Measurements from ENCODE around the gene MTX3. TPM values are rescaled to one million over a fixed set of nuclear protein-coding genes. Genes with fewer than 3 reads are reported as not detected.
A peak's percentile ranks its signal among the peaks of the same experiment; 100 is the strongest.

MTX3 gene
- total RNA-seq, 1 donor from 2014 or later, result 21.8 TPM

DNA sequence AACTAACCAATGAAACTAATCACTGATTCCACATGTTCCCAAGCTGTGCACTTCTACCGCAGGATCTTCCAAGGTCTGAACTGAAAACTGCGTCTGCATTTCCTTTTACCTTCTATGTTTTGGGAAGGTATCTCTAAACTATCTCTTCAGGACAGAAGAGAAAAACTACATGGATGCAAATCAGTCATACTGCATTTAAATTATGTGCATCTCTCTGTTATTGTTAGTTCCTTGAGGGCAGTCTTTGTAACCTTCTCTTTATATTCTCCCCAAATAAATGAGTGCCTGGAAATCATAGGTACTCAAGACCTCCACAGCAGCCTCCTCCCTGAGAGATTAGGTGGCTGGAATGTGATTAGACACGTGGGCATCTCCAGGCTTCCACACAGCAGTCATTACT lies 17.1 kb downstream of the MTX3 start:
- no peak overlapping the region for H3K4me3 Mint-ChIP-seq (ENCODE audit: unreplicated experiment)
- no peaks in the 10 kb centered on the region for H3K27me3 Mint-ChIP-seq (ENCODE audit: unreplicated experiment)
- no peaks in the 10 kb centered on the region for H3K9me3 Mint-ChIP-seq (ENCODE audit: unreplicated experiment)
- no peaks in the 10 kb centered on the region for H3K36me3 Mint-ChIP-seq (ENCODE audit: unreplicated experiment)
- peak overlapping the region; percentile 44 for H3K27ac Mint-ChIP-seq (ENCODE audit: unreplicated experiment)
- no peak for TF ChIP-seq CTCF (IDR thresholded peaks at IDR 0.05; ENCODE audit: partially characterized antibody, unreplicated experiment)
- peaks cover 12% of the 10 kb centered on the region for H3K4me1 Mint-ChIP-seq (ENCODE audit: low read depth, unreplicated experiment)
- no peak for DNase-seq

GRCh38 chr5:79973511-79973910 lies 17.6 kb downstream of the MTX3 start:
- Mint-ChIP-seq H3K4me3 (ENCODE audit: unreplicated experiment) (no peak overlapping the region), H3K27ac (ENCODE audit: unreplicated experiment) (peak overlapping the region; percentile 29), H3K4me1 (ENCODE audit: low read depth, unreplicated experiment) (peaks cover 12% of the 10 kb centered on the region), H3K36me3 (ENCODE audit: unreplicated experiment) (no peaks in the 10 kb centered on the region), H3K27me3 (ENCODE audit: unreplicated experiment) (no peaks in the 10 kb centered on the region), H3K9me3 (ENCODE audit: unreplicated experiment) (no peaks in the 10 kb centered on the region)
- TF ChIP-seq CTCF (IDR thresholded peaks at IDR 0.05; ENCODE audit: partially characterized antibody, unreplicated experiment), result no peak
- no peak for DNase-seq

- Mint-ChIP-seq H3K4me1 (ENCODE audit: low read depth, unreplicated experiment) (peaks cover 12% of the 10 kb centered on the region), H3K27me3 (ENCODE audit: unreplicated experiment) (no peaks in the 10 kb centered on the region), H3K27ac (ENCODE audit: unreplicated experiment) (no peak overlapping the region), H3K36me3 (ENCODE audit: unreplicated experiment) (no peaks in the 10 kb centered on the region), H3K9me3 (ENCODE audit: unreplicated experiment) (no peaks in the 10 kb centered on the region), H3K4me3 (ENCODE audit: unreplicated experiment) (no peak overlapping the region)
- no peak for DNase-seq
- no peak for TF ChIP-seq CTCF (IDR thresholded peaks at IDR 0.05; ENCODE audit: partially characterized antibody, unreplicated experiment)
Measured at GRCh38 chr5:79971156-79971555, 19.9 kb downstream of the MTX3 start.

DNA sequence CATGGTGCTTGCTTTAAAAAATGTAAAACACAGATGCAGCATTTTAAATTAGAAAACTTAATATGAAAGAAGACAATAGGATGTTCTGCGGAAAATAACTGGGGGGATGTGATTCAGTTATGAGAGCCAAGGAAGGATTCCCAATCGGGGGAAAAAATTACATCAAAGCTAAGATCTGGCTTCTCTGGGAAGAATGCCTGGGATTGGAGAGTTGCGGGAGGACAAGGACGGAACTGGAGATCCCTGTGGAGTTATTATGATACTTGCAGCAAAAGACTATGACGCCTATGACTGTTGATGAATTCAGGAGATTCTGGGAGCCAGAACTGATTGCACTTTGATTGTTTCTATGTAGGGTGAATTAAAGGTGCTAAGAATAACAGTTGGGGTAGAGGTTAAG lies 24.6 kb downstream of the MTX3 start:
- H3K4me1 Mint-ChIP-seq (ENCODE audit: low read depth, unreplicated experiment), result peaks cover 26% of the 10 kb centered on the region
- no peak for DNase-seq
- H3K27ac Mint-ChIP-seq (ENCODE audit: unreplicated experiment), result no peak overlapping the region
- peaks cover 2% of the 10 kb centered on the region for H3K27me3 Mint-ChIP-seq (ENCODE audit: unreplicated experiment)
- no peak for TF ChIP-seq CTCF (IDR thresholded peaks at IDR 0.05; ENCODE audit: partially characterized antibody, unreplicated experiment)
- no peaks in the 10 kb centered on the region for H3K9me3 Mint-ChIP-seq (ENCODE audit: unreplicated experiment)
- no peaks in the 10 kb centered on the region for H3K36me3 Mint-ChIP-seq (ENCODE audit: unreplicated experiment)
- no peak overlapping the region for H3K4me3 Mint-ChIP-seq (ENCODE audit: unreplicated experiment)

DNA sequence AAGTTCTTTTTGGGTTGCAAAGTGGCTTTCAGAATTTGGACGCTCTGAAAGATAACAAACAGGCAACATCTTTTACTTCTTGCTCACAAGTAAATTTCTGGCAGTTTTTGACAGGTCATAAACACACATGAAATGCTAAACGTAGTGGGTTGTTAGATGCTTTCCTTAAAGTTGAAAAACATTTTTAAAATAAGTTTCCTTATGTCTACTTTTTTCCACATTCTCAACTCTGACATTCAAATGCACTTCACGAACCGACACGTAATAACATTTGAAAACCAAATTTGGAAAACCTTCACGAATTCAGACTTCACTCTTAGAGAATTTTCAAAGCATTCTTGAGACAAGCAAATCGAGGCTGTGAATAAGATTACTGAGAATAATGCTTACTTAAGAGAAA lies 26.9 kb downstream of the MTX3 start:
- no peak for DNase-seq
- Mint-ChIP-seq H3K36me3 (ENCODE audit: unreplicated experiment) (no peaks in the 10 kb centered on the region), H3K27me3 (ENCODE audit: unreplicated experiment) (peaks cover 2% of the 10 kb centered on the region), H3K27ac (ENCODE audit: unreplicated experiment) (peak overlapping the region; percentile 89), H3K9me3 (ENCODE audit: unreplicated experiment) (no peaks in the 10 kb centered on the region), H3K4me3 (ENCODE audit: unreplicated experiment) (no peak overlapping the region), H3K4me1 (ENCODE audit: low read depth, unreplicated experiment) (peaks cover 35% of the 10 kb centered on the region)
- no peak for TF ChIP-seq CTCF (IDR thresholded peaks at IDR 0.05; ENCODE audit: partially characterized antibody, unreplicated experiment)
